AG04450 (cell line): ENCODE measurements around the gene SCYL1. TPM values are rescaled to one million over a fixed set of nuclear protein-coding genes. Genes with fewer than 3 reads are reported as not detected.

Source experiments
- CTCF ChIA-PET: fragments of 300-600, 350-600 bp; formaldehyde crosslinking; extraction: SDS; loops from one replicate; lab custom pipeline; 2022; ENCODE audit warnings: antibody characterized with exemption, inconsistent platforms; lab: Charles Lee
- POLR2A ChIA-PET: fragments of 350-600 bp; formaldehyde crosslinking; extraction: SDS; loops from one replicate; lab custom pipeline; 2021; ENCODE audit warnings: antibody characterized with exemption, inconsistent platforms; lab: Yijun Ruan, JAX
- DNase-seq: peaks from one replicate; pipeline ENCODE4 v3.0.0-alpha.2; 2011; ENCODE audit warnings: low read depth, low spot score
- H3K27ac ChIP-seq: one replicate; pipeline ENCODE4 v1.5.1; 2012; ENCODE audit warnings: low read depth, low read length, control low read depth
- H3K27me3 ChIP-seq: one replicate; pipeline ENCODE4 v1.6.0; 2012; ENCODE audit warnings: low read length; ENCODE audit not compliant: control insufficient read depth, insufficient read depth
- H3K4me3 ChIP-seq: 2 replicates; pipeline ENCODE4 v1.5.1; 2011; ENCODE audit warnings: mild to moderate bottlenecking, low read depth, low read length, control low read depth
- H3K9me3 ChIP-seq: 2 replicates; pipeline ENCODE4 v1.5.1; 2012; ENCODE audit warnings: low read length; ENCODE audit not compliant: control insufficient read depth, insufficient read depth
- CTCF ChIP-seq: IDR thresholded peaks from 2 replicates; pipeline ENCODE4 v1.5.1; 2011; ENCODE audit warnings: low read depth, low read length, control low read depth, inconsistent platforms
- polyA plus RNA-seq: library from polyadenylated mRNA; depleted of rRNA; stranded (reverse); fragments of >200 nt; gene quantifications from 2 replicates; pipeline ENCODE4 v1.2.3, GENCODE V29; 2011

The SCYL1 gene
- polyA plus RNA-seq, 1 experiment: 60.9 TPM

- H3K9me3 ChIP-seq: no peaks in the 10 kb centered on the region
- peak overlapping the region; percentile 65 for H3K4me3 ChIP-seq
- DNase-seq: no peak
- ChIA-PET CTCF (interaction anchor here (1.0 to 1.9 kb wide), 2 partner anchors 12 to 16 kb away, joined by 5 to 17 read pairs; no protein-coding TSS in a partner anchor), POLR2A (interaction anchor here (1.1 to 1.2 kb wide), 2 partner anchors 16 to 37 kb away, joined by 3 read pairs; no protein-coding TSS in a partner anchor)
- peak overlapping the region; percentile 47 for H3K27ac ChIP-seq
- no peak for TF ChIP-seq CTCF
- no peaks in the 10 kb centered on the region for H3K27me3 ChIP-seq
Observed at GRCh38 chr11:65577756-65578109, 52.9 kb downstream of the SCYL1 start.

- no peak overlapping the region for H3K27ac ChIP-seq
- ChIA-PET POLR2A (no interaction called here), CTCF (interaction anchor here (1.0 to 1.9 kb wide), 2 partner anchors 11 to 16 kb away, joined by 5 to 17 read pairs; no protein-coding TSS in a partner anchor)
- no peaks in the 10 kb centered on the region for H3K9me3 ChIP-seq
- TF ChIP-seq CTCF: no peak
- no peaks in the 10 kb centered on the region for H3K27me3 ChIP-seq
- DNase-seq: no peak
- no peak overlapping the region for H3K4me3 ChIP-seq
Observed at GRCh38 chr11:65578134-65578533, 53.3 kb downstream of the SCYL1 start.

GRCh38 chr11:65578667-65579066 lies 53.8 kb downstream of the SCYL1 start:
- ChIA-PET CTCF (interaction anchor here (1.0 kb wide), 1 partner anchor 11 kb away, joined by 5 read pairs; no protein-coding TSS in a partner anchor), POLR2A (interaction anchor here (0.6 kb wide), 1 partner anchor 15 kb away, joined by 5 read pairs; no protein-coding TSS in a partner anchor)
- DNase-seq: no peak
- no peak overlapping the region for H3K4me3 ChIP-seq
- H3K27ac ChIP-seq: no peak overlapping the region
- TF ChIP-seq CTCF: no peak
- H3K9me3 ChIP-seq: no peaks in the 10 kb centered on the region
- no peaks in the 10 kb centered on the region for H3K27me3 ChIP-seq

- no peak overlapping the region for H3K27ac ChIP-seq
- no peak for TF ChIP-seq CTCF
- H3K4me3 ChIP-seq: no peak overlapping the region
- H3K27me3 ChIP-seq: no peaks in the 10 kb centered on the region
- no peak for DNase-seq
- H3K9me3 ChIP-seq: no peaks in the 10 kb centered on the region
- ChIA-PET CTCF (no interaction called here), POLR2A (interaction anchor here (0.6 kb wide), 1 partner anchor 14 kb away, joined by 5 read pairs; no protein-coding TSS in a partner anchor)
Observed at GRCh38 chr11:65579291-65579690, 54.4 kb downstream of the SCYL1 start.

GRCh38 chr11:65580031-65580692 lies 55.3 kb downstream of the SCYL1 start:
- no peak overlapping the region for H3K27ac ChIP-seq
- H3K27me3 ChIP-seq: no peaks in the 10 kb centered on the region
- TF ChIP-seq CTCF: no peak
- no peak overlapping the region for H3K4me3 ChIP-seq
- no peaks in the 10 kb centered on the region for H3K9me3 ChIP-seq
- CTCF ChIA-PET: no interaction called here
- POLR2A ChIA-PET: no interaction called here
- DNase-seq: no peak
